ENCODE measurements around the gene POLR2L.

The POLR2L gene

DNA sequence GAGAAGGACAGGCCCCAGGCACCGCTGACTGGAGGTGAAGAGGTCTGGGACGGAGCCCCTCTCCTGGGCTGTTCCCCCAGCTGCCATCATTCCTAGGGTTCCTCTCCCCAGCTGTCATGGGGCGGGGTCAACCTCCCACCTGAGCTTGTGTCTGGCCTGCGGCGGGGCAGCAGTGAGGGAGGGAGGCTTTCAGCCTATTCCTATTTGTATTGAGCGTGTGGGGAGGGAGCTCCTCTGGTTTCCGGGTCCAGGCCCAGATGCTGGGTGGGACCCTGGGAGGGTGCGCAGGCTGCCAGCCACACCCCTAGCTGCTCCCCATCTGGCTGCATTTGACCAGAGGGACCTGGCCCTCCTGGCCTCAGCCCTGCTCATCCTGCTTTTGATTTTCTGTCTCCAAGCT, 14.1 kb upstream of the POLR2L start:
- DNase-seq (ENCODE audit: low spot score) = no peak
- Histone ChIP-seq H3K27me3 (ENCODE audit: insufficient read depth, poor library complexity, severe bottlenecking) (no peaks in the 10 kb centered on the region), H3K36me3 (ENCODE audit: low read depth) (no peaks in the 10 kb centered on the region; the same call in none of the 2 replicates), H3K27ac (ENCODE audit: poor library complexity, severe bottlenecking) (no peak overlapping the region), H3K9me3 (ENCODE audit: severe bottlenecking) (no peaks in the 10 kb centered on the region), H3K4me1 (ENCODE audit: insufficient read depth, poor library complexity, severe bottlenecking) (no peaks in the 10 kb centered on the region), H3K4me3 (ENCODE audit: severe bottlenecking) (no peak overlapping the region)
- TF ChIP-seq CTCF (IDR thresholded peaks at IDR 0.05; ENCODE audit: poor library complexity, severe bottlenecking) = no peak
- ATAC-seq (ENCODE audit: low read depth) = no peak

DNA sequence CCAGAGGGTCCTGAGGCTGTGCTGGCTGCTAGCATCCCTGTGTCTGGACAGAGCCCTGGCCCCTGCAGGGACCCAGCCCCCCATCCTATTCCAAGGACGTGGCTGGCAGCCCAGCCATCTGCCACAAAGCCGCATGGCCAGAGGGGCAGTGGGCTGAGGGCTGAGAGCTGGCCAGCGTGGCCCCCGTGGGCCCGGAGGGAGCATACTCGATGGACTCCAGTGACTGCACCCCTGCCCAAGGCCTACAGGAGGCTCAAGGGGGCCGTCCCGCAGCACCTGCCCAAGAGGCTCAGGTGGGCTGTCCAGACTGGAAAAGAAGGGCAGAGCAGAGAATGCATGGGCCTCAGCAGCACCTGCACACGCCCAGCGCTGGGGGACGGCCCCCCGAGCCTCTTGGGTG, 13.5 kb upstream of the POLR2L start:
- no peak for ATAC-seq (ENCODE audit: low read depth)
- no peaks in the 10 kb centered on the region; the same call in 1 of the 2 replicates for H3K36me3 ChIP-seq (ENCODE audit: low read depth)
- no peaks in the 10 kb centered on the region for H3K27me3 ChIP-seq (ENCODE audit: insufficient read depth, poor library complexity, severe bottlenecking)

GRCh38 chr11:855330-855674, 13.0 kb upstream of the POLR2L start:
- Histone ChIP-seq H3K4me1 (ENCODE audit: insufficient read depth, poor library complexity, severe bottlenecking) (no peaks in the 10 kb centered on the region), H3K27ac (ENCODE audit: poor library complexity, severe bottlenecking) (no peak overlapping the region), H3K9me3 (ENCODE audit: severe bottlenecking) (no peaks in the 10 kb centered on the region), H3K27me3 (ENCODE audit: insufficient read depth, poor library complexity, severe bottlenecking) (no peaks in the 10 kb centered on the region), H3K4me3 (ENCODE audit: severe bottlenecking) (no peak overlapping the region), H3K36me3 (ENCODE audit: low read depth) (no peaks in the 10 kb centered on the region; the same call in 1 of the 2 replicates)
- DNase-seq (ENCODE audit: low spot score) (no peak), ATAC-seq (ENCODE audit: low read depth) (no peak)
- TF ChIP-seq CTCF (IDR thresholded peaks at IDR 0.05; ENCODE audit: poor library complexity, severe bottlenecking) = no peak

More for the DNA sequence above, 13.5 kb upstream of the POLR2L start:
- no peak for DNase-seq (ENCODE audit: low spot score)
- Histone ChIP-seq H3K27ac (ENCODE audit: poor library complexity, severe bottlenecking) (no peak overlapping the region), H3K4me3 (ENCODE audit: severe bottlenecking) (no peak overlapping the region), H3K9me3 (ENCODE audit: severe bottlenecking) (no peaks in the 10 kb centered on the region), H3K4me1 (ENCODE audit: insufficient read depth, poor library complexity, severe bottlenecking) (no peaks in the 10 kb centered on the region)
- TF ChIP-seq CTCF (IDR thresholded peaks at IDR 0.05; ENCODE audit: poor library complexity, severe bottlenecking) = no peak

GRCh38 chr11:854601-855329, 12.4 kb upstream of the POLR2L start:
- Histone ChIP-seq H3K4me3 (ENCODE audit: severe bottlenecking) (no peak overlapping the region), H3K27ac (ENCODE audit: poor library complexity, severe bottlenecking) (no peak overlapping the region), H3K9me3 (ENCODE audit: severe bottlenecking) (no peaks in the 10 kb centered on the region), H3K4me1 (ENCODE audit: insufficient read depth, poor library complexity, severe bottlenecking) (no peaks in the 10 kb centered on the region), H3K36me3 (ENCODE audit: low read depth) (no peaks in the 10 kb centered on the region; the same call in 1 of the 2 replicates), H3K27me3 (ENCODE audit: insufficient read depth, poor library complexity, severe bottlenecking) (no peaks in the 10 kb centered on the region)
- TF ChIP-seq CTCF (IDR thresholded peaks at IDR 0.05; ENCODE audit: poor library complexity, severe bottlenecking) = no peak
- no peak for DNase-seq (ENCODE audit: low spot score)
- ATAC-seq (ENCODE audit: low read depth) = no peak
